ENCODE results near the gene ATP1A2. TPM values are rescaled to one million over a fixed set of nuclear protein-coding genes. Genes with fewer than 3 reads are reported as not detected.

Gene ATP1A2
- polyA plus RNA-seq, 1 experiment = 6.2 TPM

GRCh38 chr1:160179336-160179735, 63.8 kb downstream of the ATP1A2 start:
- no peak for TF ChIP-seq CTCF (IDR thresholded peaks at IDR 0.05; ENCODE audit: low read depth, low read length)
- ChIA-PET CTCF (interaction anchor here (0.9 to 3.3 kb wide), 3 partner anchors 14 to 73 kb away, joined by 3 to 27 read pairs (median 5); no protein-coding TSS in a partner anchor), POLR2A (no interaction called here)
- Histone ChIP-seq H3K4me3 (ENCODE audit: low read depth, low read length) (no peak overlapping the region), H3K9me3 (ENCODE audit: control insufficient read depth, insufficient read depth, low read length) (no peaks in the 10 kb centered on the region), H3K27ac (ENCODE audit: low read depth, low read length) (no peak overlapping the region), H3K27me3 (ENCODE audit: control insufficient read depth, insufficient read depth, low read length) (peaks cover 7% of the 10 kb centered on the region)
- DNase-seq (ENCODE audit: low read depth, low spot score) = no peak

GRCh38 chr1:160186246-160186645, 70.7 kb downstream of the ATP1A2 start:
- CTCF ChIA-PET = interaction anchor here (0.9 to 2.0 kb wide), 2 partner anchors 33 to 34 kb away, joined by 3 to 5 read pairs; no protein-coding TSS in a partner anchor
- H3K4me3 ChIP-seq (ENCODE audit: low read depth, low read length) = no peak overlapping the region
- no peak overlapping the region for H3K27ac ChIP-seq (ENCODE audit: low read depth, low read length)
- peaks cover 4% of the 10 kb centered on the region for H3K27me3 ChIP-seq (ENCODE audit: control insufficient read depth, insufficient read depth, low read length)
- no peak for TF ChIP-seq CTCF (IDR thresholded peaks at IDR 0.05; ENCODE audit: low read depth, low read length)
- POLR2A ChIA-PET = no interaction called here
- no peak for DNase-seq (ENCODE audit: low read depth, low spot score)
- no peaks in the 10 kb centered on the region for H3K9me3 ChIP-seq (ENCODE audit: control insufficient read depth, insufficient read depth, low read length)

- POLR2A ChIA-PET = no interaction called here
- Histone ChIP-seq H3K9me3 (ENCODE audit: control insufficient read depth, insufficient read depth, low read length) (no peaks in the 10 kb centered on the region), H3K27ac (ENCODE audit: low read depth, low read length) (no peak overlapping the region), H3K4me3 (ENCODE audit: low read depth, low read length) (no peak overlapping the region), H3K27me3 (ENCODE audit: control insufficient read depth, insufficient read depth, low read length) (peaks cover 4% of the 10 kb centered on the region)
- CTCF ChIA-PET = interaction anchor here (0.9 to 2.0 kb wide), 2 partner anchors 32 to 33 kb away, joined by 3 to 5 read pairs; no protein-coding TSS in a partner anchor
- DNase-seq (ENCODE audit: low read depth, low spot score) = no peak
- no peak for TF ChIP-seq CTCF (IDR thresholded peaks at IDR 0.05; ENCODE audit: low read depth, low read length)
These were observed 71.2 kb downstream of the ATP1A2 start for GRCh38 chr1:160186729-160187128.

GRCh38 chr1:160187407-160187806, 71.8 kb downstream of the ATP1A2 start:
- Histone ChIP-seq H3K9me3 (ENCODE audit: control insufficient read depth, insufficient read depth, low read length) (no peaks in the 10 kb centered on the region), H3K4me3 (ENCODE audit: low read depth, low read length) (no peak overlapping the region), H3K27ac (ENCODE audit: low read depth, low read length) (no peak overlapping the region), H3K27me3 (ENCODE audit: control insufficient read depth, insufficient read depth, low read length) (peaks cover 4% of the 10 kb centered on the region)
- ChIA-PET POLR2A (no interaction called here), CTCF (interaction anchor here (1.0 to 2.0 kb wide), 2 partner anchors 33 to 104 kb away, joined by 4 to 5 read pairs; no protein-coding TSS in a partner anchor)
- DNase-seq (ENCODE audit: low read depth, low spot score) = no peak
- no peak for TF ChIP-seq CTCF (IDR thresholded peaks at IDR 0.05; ENCODE audit: low read depth, low read length)

- H3K27ac ChIP-seq (ENCODE audit: low read depth, low read length) = no peak overlapping the region
- H3K4me3 ChIP-seq (ENCODE audit: low read depth, low read length) = no peak overlapping the region
- peaks cover 4% of the 10 kb centered on the region for H3K27me3 ChIP-seq (ENCODE audit: control insufficient read depth, insufficient read depth, low read length)
- DNase-seq (ENCODE audit: low read depth, low spot score) = no peak
- no peak for TF ChIP-seq CTCF (IDR thresholded peaks at IDR 0.05; ENCODE audit: low read depth, low read length)
- ChIA-PET POLR2A (no interaction called here), CTCF (interaction anchor here (1.0 to 5.4 kb wide), 2 partner anchors 63 to 103 kb away, joined by 4 to 147 read pairs; no protein-coding TSS in a partner anchor)
- H3K9me3 ChIP-seq (ENCODE audit: control insufficient read depth, insufficient read depth, low read length) = no peaks in the 10 kb centered on the region
These were observed 72.8 kb downstream of the ATP1A2 start for GRCh38 chr1:160188341-160188740.
